HG03521 (cell line): ENCODE data around the gene ZNF766.
A peak's percentile ranks its signal among the peaks of the same experiment; 100 is the strongest.
"Not testable (repeated sequence)": the region's sequence is repeated elsewhere in the genome, so short reads cannot be mapped to it uniquely, and the experiment has no call there.

Source experiments
- ATAC-seq: cut with Tn5 transposase; IDR thresholded peaks from one replicate; pipeline ENCODE4 v1.9.1; 2021; ENCODE audit warnings: mild to moderate bottlenecking, moderate library complexity; ENCODE audit not compliant: unreplicated experiment

Gene ZNF766

DNA sequence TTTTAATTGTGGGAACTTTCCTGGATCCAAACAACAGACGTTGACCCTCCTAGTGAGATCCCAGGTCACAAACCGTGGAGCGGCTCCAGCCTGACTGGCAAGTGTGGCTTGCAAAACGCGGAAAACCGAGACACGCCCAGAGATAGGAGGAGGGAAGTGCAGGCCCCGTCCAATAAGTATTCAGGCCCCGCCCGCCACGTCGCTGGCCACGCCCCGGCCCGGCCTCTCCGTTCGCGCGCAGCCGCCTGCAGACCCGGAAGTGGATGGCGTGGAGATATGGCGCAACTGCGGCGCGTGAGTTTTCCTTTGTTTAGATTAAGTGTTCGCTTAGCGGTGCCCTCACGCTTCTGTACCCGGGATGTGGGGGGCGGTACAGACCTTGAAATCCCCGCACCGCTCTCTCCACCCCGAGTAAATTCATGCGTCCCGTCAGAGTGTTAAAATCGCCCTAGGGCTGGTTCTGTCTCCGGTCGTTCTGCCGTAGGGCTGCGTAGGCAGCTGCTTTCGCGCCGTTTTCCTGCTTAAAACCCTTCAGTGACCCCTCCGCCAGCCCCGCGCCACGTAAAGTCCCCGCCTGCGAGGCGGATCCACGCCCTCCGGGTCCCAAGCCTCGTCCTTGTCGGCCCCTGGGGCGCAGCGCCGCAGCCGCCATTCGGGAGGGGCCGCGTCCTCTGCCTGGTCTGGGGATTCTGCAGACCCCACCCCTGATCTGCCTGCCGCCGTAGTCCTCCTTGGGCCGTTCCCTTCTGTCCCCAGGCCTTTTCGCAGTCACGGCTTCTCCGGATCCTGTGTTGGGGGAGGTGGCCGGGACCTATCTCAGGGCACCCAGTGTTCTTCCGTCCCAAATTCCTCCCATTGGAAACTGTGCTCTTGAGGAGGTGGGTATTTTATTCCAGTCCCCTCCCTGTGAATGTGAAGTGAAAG, at the start of gene ZNF766:
Gene ZNF766 (plus strand): TSS at position 250 of the 924 bp plus-strand sequence. CDS start 27 bp downstream, at position 277.
- ATAC-seq: peak; percentile 97

DNA sequence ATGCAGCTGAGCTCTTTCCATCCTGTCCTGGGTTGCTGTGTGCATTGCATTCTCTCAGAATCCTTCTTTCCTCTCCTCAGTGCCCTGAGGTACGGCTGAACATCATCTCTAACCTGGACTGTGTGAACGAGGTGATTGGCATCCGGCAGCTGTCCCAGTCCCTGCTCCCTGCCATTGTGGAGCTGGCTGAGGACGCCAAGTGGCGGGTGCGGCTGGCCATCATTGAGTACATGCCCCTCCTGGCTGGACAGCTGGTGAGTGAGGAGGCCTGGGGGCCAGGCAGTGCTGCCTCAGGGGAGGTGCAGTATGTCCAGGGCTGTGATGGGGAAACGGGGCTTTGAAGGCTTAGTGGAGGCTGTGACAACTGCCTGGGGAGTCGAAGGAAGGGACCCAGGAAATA, 49.8 kb upstream of the ZNF766 start:
- no peak for ATAC-seq

DNA sequence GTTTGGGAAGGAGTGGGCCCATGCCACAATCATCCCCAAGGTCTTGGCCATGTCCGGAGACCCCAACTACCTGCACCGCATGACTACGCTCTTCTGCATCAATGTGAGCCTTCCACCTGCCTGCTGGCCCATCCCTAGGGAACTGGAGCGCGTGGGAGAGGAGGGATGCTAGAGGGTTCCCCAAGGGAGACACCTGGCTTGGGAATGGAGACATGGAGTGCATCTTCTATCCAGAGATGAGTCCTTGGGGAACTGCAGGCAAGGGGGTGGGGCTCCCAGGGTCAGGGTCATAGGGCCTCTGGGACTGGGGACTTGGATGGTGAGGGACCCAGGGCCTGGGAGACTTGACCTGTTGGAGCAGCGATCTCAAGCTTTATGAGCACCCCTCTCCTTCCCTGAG, 48.4 kb upstream of the ZNF766 start:
- no peak for ATAC-seq

DNA sequence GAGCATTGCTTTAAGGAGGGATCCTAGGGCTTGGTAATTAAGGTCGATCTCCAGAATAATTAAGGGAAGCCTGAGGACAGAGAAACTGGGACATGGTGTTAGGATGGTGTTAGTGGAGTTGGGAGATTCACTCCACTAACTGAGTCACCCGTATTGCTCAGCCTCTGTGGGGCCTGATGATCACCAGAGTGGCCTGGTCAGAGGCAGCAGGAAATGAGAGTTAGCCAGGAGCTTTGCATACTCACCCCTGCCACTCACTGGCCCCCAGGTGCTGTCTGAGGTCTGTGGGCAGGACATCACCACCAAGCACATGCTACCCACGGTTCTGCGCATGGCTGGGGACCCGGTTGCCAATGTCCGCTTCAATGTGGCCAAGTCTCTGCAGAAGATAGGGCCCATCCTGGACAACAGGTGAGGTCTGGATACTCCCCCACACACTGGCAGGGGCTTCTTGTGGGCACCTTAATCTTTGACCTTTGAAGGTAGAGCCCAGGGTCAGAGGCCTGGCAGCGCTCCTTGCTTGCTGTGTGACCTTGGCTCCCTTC, 47.5 kb upstream of the ZNF766 start:
- ATAC-seq: no peak

DNA sequence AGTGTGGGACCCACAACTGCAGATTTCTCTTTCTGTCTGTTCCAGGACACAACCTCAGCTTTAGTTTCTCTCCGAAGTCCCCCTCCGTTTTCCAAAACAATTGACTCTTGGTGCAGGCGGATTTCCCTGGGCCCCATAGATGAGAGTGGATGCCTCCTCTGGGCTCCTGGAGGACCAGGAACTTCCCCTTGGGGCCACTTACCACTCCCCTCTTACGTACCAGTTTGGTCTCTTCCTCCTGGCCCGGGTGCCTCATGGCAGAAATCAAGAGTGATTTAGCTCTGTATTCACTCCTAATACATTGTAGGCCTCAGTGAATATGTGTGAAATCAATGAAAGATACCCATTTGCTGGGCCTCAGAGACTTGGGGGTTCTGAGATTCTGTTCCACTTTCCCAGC, 45.2 kb upstream of the ZNF766 start:
- ATAC-seq: no peak

DNA sequence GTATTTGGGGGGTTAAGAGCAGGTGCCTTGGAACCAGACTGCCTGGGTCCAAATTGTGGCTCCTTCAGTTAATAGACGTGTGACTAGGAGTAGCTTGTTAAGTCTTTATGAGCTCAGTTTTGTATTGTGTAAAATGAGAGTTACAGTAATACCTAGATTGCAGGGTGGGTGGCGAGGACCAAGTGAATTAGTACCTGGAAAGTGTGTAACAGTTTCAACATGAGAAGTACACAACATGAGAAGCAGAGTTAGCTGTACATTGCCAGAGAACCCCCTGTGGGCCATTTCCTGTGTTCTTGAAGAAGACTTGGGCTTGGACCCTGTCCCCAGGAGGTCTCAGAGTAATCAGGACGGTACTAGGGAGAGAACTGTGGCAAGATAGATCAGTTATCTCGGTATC, 42.7 kb upstream of the ZNF766 start:
- ATAC-seq: no peak

DNA sequence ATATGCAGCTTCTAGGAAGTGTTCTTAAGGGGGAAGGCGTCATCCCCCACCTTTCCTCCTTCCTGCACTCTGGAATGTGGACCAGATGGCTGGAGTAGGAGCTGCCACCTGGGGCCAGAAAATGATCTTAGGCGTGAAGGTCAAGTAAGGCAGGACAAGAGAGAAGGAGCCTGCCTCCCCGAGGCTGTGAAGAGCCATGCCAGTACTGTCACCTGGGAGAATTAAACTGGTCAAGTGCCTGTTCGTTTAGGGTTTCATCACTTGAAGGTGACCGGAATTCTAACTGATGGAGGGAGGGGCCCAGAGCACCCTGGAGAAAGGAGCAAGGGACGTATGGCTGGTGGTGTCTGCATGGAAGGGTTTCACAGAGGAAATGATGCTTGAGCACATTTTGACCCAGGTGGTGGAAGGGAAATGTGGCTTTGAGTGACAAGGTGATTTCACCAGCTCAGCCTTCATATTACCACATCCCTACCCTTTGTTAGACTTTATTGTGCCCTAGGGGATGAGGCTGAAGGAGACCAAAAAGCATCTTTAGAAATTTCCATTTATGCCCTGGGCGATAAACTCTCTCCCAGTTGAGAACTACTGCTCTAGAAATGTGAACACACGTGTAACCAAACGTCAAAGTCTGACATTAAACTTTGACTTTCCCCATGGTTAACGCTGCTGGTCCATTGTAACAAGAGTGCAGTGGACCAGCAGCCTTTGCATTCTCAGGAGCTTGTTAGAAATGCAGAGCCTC, 42.0 kb upstream of the ZNF766 start:
- ATAC-seq: no peak

DNA sequence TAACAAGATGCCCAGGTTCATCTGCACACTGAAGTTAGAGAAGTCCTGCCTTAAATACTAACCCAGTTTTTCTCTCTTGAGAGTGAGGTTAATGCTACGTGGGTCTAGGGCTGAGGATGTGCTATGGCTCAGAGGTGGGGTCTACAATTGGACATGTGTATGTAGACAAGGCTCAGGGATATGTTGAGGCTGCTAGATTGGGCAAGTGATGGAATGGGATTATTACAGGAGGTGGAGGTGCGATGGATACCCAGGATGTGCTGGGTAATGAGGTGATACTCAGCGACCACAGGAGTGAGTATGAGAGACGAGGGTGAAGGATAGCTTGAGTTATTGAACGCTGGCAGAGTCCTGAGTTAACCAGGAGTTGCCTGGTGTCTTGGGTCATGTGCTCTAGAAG, 41.4 kb upstream of the ZNF766 start:
- no peak for ATAC-seq

DNA sequence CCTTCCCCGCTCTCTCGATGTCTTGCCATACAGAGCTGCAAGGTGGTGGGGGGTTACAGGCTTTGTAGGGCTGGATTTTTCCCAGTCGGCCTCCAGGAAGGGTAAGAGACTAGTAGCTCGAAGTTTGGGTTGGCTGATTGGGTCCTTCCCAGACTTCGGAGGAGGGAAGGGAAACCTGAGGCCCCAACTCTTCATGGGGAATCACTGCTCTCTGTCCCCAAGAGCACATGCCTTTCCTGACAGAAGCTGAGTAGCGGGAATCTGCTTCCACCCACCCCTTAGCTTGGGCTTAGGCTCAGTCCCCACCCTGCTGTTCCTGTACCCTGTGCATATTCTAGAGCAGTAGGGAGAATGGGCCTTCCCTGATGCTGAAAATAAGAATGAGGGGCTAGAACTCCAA, 39.9 kb upstream of the ZNF766 start:
- no peak for ATAC-seq

DNA sequence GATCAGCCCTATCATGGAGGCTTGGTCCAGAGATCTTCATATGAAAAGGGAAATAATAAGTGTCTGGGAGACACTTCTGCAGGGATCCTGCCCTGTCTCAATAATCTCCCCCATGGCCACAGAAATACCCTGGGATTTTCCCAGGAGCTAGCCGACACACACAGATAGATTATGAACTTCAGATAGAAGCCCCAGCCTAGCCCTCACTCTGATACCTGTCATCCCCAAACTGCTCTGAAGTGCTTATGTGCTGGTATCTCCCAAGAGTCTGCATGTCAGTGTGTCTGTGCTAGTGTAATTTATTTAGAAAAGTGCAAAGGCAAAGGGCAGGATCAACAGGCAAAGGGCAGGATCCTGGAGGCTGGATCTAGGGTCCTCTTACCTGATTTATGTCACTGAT, 38.7 kb upstream of the ZNF766 start:
- no peak for ATAC-seq

DNA sequence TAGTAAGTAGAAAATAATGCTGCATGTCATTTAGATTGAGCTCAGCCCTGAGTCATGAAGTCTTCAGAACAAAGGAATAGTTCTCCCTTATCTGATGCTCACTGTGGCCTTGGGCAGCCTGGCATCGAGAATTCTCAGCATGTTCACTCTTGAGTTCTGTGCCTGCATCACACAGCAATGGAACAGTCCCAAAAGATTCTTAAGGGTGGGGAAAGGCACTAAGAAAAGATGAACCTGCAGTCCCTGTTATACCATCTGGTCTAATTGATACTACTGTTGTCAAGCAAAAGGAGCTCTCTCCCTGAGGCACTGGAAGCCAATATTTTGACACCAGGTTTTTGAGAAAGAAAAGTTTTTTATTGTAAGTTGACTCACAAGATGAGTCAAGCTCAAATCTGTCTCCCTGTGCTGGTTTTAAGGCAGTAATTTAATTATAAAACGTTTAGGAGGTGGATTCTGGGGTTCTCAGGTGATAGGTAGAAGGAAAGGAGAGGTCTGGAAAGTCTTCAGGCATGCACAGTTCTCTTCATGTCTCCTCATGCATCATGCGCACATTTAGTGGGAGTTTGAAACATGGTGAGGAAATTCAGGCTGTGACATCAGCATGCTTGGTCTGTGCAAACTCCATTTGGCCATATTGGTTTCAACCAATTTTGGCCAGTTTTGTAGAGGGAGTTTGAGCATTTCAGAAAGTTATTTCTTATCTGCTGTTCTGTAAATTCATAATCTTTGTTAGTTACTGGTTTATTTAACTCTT, 38.1 kb upstream of the ZNF766 start:
- no peak for ATAC-seq

DNA sequence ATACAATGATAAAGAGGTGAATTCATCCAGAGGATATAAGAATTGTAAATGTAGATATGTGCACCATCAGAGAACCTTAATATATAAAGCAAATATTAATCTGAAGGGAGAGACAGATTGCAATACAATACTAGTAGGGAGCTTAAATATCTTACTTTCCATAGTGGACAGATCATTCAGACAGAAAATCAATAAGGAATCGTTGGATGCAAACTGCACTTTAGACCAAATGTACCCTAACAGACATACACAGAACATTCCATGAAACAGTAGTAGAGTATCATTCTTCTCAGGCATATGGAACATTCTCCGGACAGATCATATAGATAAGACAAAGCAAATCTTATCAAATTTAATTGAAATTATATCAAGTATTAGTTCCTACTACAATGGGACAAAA, 35.0 kb upstream of the ZNF766 start:
- ATAC-seq: no peak

DNA sequence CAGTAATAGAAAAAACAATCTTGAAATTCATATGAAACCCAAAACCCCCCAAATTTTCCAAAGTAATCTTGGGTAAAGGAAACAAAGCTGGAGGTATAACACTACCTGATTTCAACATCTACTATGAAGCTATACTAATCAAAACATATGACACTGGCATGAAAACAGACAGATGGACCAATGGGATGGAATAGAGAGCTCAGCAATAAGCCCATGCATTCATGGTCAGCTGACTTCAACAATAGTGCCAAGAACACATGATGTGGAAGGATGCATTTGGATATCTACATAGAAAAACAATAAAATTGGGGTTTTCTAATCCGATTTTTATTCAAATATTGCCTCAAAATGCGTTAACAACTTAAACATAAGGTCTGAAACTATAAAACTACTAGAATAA, 32.2 kb upstream of the ZNF766 start:
- ATAC-seq: no peak

DNA sequence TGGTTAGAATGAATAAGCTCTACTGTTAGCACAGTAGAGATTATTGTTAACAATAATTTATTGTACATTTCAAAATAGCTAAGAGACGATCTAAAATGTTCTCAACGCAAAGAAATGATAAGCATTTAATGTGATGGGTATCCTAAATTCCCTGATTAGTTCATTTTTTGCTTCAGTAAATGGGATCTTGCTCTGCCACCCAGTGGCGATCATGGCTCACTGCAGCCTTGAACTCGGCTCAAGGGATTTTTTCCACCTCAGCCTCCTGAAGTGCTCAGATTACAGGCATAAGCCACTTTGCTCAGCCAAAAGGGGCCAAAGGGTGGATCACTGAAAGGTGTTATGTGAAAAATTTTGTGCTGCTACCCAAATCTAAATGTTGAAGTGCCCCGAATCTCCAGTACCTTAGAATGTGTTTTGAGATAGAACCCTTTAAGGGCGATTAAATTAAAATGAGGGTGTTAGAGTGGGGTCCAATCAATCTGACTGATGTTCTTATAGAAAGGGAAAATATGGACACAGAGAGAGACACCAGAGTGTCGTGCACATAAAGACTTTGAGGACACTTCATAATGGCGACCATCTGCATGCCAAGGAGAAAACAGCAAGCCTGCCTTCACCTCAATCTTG, 31.5 kb upstream of the ZNF766 start:
- no peak for ATAC-seq

DNA sequence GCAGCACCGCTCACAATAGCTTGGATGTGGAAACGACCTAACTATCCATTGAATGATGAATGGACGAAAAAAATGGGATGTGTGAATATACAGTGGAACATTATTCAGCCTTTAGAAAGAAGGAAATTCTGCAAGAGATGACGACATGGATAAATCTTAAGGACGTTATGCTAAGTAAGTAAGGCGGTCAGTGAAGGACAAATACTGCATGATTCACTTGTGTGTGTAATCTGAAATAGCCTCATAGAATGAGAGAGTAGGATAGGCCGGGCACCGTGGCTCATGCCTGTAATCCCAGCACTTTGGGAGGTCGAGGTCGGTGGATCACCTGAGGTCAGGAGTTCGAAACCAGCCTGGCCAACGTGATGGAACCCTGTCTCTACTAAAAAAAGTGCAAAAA, 25.4 kb upstream of the ZNF766 start:
- no peak for ATAC-seq

DNA sequence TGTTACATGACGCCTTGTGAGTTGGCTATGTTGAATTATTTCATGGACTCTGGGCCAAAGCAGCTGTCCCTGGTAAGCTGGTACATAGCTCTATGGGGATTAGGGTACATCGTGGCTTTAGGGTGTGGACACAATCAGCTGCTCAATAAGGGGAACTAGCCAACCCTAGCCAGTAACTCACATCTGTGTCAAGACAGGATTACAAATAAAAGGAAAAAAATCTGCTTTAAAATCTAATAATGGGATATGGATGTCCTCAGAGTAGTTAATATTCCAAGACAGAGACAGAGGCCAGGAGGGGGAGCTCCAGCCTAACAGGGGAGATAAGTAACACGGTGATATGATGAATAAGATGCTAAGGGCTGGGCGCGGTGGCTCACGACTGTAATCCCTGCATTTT, 21.1 kb upstream of the ZNF766 start:
- no peak for ATAC-seq

DNA sequence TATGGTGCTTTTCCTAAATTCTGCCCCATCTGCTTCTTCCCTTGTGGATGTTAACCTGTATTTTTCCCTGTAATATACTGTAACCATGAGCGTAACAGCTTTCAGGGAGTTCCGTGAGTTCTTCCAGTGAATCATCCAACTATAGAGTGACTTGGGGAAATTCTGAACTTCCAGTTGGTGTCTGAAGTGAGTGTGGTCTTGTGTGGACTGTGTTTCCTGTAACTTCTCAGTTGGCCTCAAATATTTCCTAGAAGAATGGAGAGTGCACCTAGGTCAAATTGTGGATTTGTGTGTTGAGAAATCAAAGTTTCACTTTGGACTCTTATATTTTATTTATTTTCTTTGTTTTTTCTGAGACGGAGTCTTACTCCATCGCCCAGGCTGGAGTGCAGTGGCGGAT, 11.0 kb upstream of the ZNF766 start:
- ATAC-seq: no peak

DNA sequence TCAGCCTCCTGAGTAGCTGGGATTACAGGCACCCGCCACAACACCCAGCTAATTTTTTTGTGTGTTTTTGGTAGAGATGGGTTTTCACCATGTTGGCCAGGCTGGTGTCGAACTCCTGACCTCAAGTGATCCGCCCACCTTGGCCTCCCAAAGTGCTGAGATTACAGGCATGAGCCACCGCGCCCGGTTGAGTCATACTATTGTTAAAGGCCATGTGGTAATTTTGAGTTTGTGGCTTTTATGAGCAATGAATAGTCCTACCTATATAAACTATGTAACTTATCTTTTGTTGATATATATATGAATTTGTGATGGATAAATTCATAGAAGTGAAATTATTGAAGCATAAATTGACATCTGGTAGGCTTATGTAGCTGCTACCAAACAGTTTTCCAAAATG, 3.8 kb upstream of the ZNF766 start:
- not testable (repeated sequence) for ATAC-seq

DNA sequence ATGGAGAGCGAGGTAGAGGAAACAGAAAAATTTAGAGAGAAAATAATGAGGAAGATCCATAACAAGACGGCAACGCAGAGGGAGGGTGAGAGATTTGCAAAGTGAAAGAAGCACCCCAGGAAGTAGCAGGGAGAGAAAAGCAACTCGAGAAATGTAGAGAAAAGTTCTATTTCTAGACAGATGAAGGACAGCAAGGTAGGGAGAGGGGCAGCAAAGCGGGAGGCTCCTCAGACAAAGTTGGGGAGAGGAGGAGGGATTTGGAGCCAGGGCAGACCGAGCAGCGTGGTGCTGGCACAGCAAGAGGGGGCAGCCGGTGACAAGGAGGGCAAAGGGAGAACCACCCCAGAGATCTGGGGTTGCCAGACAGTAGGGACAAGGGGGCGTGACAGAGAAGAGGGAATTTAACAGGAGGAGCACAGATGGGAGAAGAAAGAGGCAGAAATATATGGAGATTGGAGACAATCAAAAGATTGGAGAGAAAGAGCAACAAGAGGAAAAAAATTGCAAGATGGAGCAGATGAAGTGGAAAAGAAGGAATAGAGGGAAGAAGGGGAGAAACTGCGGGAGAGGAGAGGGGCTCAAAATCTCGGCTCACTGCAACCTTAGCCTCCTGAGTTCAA, 989 bp downstream of the ZNF766 start:
- no peak for ATAC-seq

DNA sequence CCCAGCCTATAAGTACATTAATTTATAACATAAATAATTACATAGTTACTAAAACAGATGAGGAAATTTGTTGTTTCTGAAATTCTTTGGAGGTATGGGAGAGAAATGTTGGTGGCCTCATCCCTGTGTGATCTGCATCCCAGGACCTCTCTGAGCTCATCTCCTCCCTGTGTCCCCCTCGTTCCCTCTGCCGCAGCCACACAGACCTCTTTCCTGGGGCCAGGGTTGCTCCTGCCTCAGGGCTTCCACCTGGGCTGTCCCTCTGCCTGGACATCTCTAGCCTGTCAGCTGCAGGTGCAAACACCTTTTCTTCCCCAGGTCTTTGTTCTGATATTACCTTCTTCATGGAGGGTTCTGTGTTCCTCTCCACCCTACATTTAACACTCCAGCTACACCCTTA, 3.9 kb downstream of the ZNF766 start:
- ATAC-seq: no peak
